GM12878 (cell line): ENCODE measurements around the gene WNT5B. TPM values are rescaled to one million over a fixed set of nuclear protein-coding genes. Genes with fewer than 3 reads are reported as not detected.

Source experiments
- ATAC-seq: fragments of 200-7000 bp; cut with Tn5 transposase; 3 replicates; pipeline ENCODE4 v1.9.1; 2020; ENCODE audit warnings: mild to moderate bottlenecking, moderate library complexity
- BruUV-seq: library from RNA; stranded (reverse); fragments of 400-500 nt; replicated peaks from 2 replicates; lab custom pipeline; 2021; lab: Mats Ljungman, UMichigan
- CTCF ChIA-PET: fragments of 300-600 bp; sonication (Branson Sonifier 250); formaldehyde crosslinking; extraction: SDS; loops from one replicate; lab custom pipeline; 2021; ENCODE audit warnings: inconsistent platforms; lab: Yijun Ruan, JAX
- POLR2A ChIA-PET: fragments of 350-600 bp; formaldehyde crosslinking; extraction: SDS; loops from one replicate; lab custom pipeline; 2021; ENCODE audit warnings: inconsistent platforms; lab: Charles Lee
- RAD21 ChIA-PET: fragments of 300-600 bp; sonication (Branson Sonifier 250); formaldehyde crosslinking; loops from one replicate; lab custom pipeline; 2023; ENCODE audit warnings: antibody characterized with exemption; ENCODE audit not compliant: unreplicated experiment; lab: Charles Lee
- SMC1A ChIA-PET: fragments of 300-600 bp; sonication (Branson Sonifier 250); formaldehyde crosslinking; loops from one replicate; lab custom pipeline; 2023; ENCODE audit not compliant: unreplicated experiment, uncharacterized antibody; lab: Charles Lee
- DNase-seq: peaks from one replicate; pipeline ENCODE4 v3.0.0-alpha.2; 2011; ENCODE audit warnings: low read depth, low spot score
- FAIRE-seq: peaks from 3 replicates; lab custom pipeline; 2011; peaks lifted over from hg19 to GRCh38; lab: Jason Lieb, UNC
- H2AFZ ChIP-seq: 2 replicates; pipeline ENCODE4 v1.6.0; 2011; ENCODE audit warnings: low read depth, low read length, control low read depth; ENCODE audit not compliant: control insufficient read depth
- H3K27ac ChIP-seq: 2 replicates; pipeline ENCODE4 v1.5.1; 2011; ENCODE audit warnings: control low read depth; ENCODE audit not compliant: control insufficient read depth, insufficient read depth
- H3K27me3 ChIP-seq, 2 experiments: replicated peaks in 1 of 2; 2 replicates each; pipeline versions ENCODE4 v1.6.0 to v1.6.1; 2011; ENCODE audit warnings: low read length in 1 of 2; ENCODE audit not compliant: control insufficient read depth in 2 of 2, insufficient read depth in 2 of 2
- H3K36me3 ChIP-seq, 2 experiments: 2 replicates each; pipeline ENCODE4 v1.5.1; 2011; ENCODE audit warnings: low read length in 1 of 2; ENCODE audit not compliant: control insufficient read depth in 2 of 2, insufficient read depth in 2 of 2
- H3K4me1 ChIP-seq: 2 replicates; pipeline ENCODE4 v1.6.1; 2011; ENCODE audit warnings: mild to moderate bottlenecking, low read length, moderate library complexity, mixed read lengths; ENCODE audit not compliant: control insufficient read depth, insufficient read depth
- H3K4me2 ChIP-seq: 2 replicates; pipeline ENCODE4 v1.6.0; 2011; ENCODE audit warnings: control low read depth; ENCODE audit not compliant: control insufficient read depth, insufficient read depth
- H3K4me3 ChIP-seq: fragments of 200-600 bp; sonication (generic); 2 replicates; pipeline ENCODE4 v1.5.1; 2016
- H3K79me2 ChIP-seq: 2 replicates; pipeline ENCODE4 v1.6.0; 2011; ENCODE audit warnings: low read length; ENCODE audit not compliant: control insufficient read depth, insufficient read depth
- H3K9ac ChIP-seq: 2 replicates; pipeline ENCODE4 v1.8.0; 2011; ENCODE audit warnings: low read length, control low read depth, mixed read lengths; ENCODE audit not compliant: control insufficient read depth, insufficient read depth
- H3K9me3 ChIP-seq: replicated peaks from 3 replicates; pipeline ENCODE4 v1.5.1; 2011; ENCODE audit warnings: mild to moderate bottlenecking, low read length; ENCODE audit not compliant: control insufficient read depth, insufficient read depth
- H4K20me1 ChIP-seq: 2 replicates; pipeline ENCODE4 v1.6.0; 2011; ENCODE audit not compliant: control insufficient read depth, insufficient read depth
- ATF7 ChIP-seq: fragments of 450-650 bp; IDR thresholded peaks from 2 replicates; pipeline ENCODE4 v1.6.1; 2016; ENCODE audit warnings: low read depth, mild to moderate bottlenecking
- BRCA1 ChIP-seq: IDR thresholded peaks from 2 replicates; pipeline ENCODE4 v1.6.1; 2011; ENCODE audit warnings: low read depth, low read length, improper control_type of control experiment
- HDAC6 ChIP-seq: fragments of 200-600 bp; sonication (generic); IDR thresholded peaks from one replicate; pipeline ENCODE4 v1.8.0; 2017; ENCODE audit warnings: antibody characterized with exemption; ENCODE audit not compliant: unreplicated experiment
- MYB ChIP-seq: fragments of 150-350 bp; IDR thresholded peaks from 2 replicates; pipeline ENCODE4 v1.6.1; 2014; ENCODE audit warnings: mild to moderate bottlenecking, low read depth, low read length, borderline replicate concordance
- NBN ChIP-seq: fragments of 450-650 bp; IDR thresholded peaks from 2 replicates; pipeline ENCODE4 v1.6.1; 2016
- NR2C1 ChIP-seq: fragments of 450-650 bp; IDR thresholded peaks from 2 replicates; pipeline ENCODE4 v1.6.1; 2017; ENCODE audit warnings: antibody characterized with exemption, mild to moderate bottlenecking, moderate library complexity
- RAD21 ChIP-seq: IDR thresholded peaks from 2 replicates; pipeline ENCODE4 v1.6.1; 2011; ENCODE audit warnings: mild to moderate bottlenecking, low read depth, low read length, moderate library complexity; ENCODE audit not compliant: insufficient read depth
- RUNX3 ChIP-seq: IDR thresholded peaks from 2 replicates; pipeline ENCODE4 v1.6.1; 2012; ENCODE audit warnings: low read length, inconsistent platforms
- SP1 ChIP-seq: IDR thresholded peaks from one replicate; pipeline ENCODE4 v1.6.1; 2011; ENCODE audit warnings: low read depth, low read length
- STAT1 ChIP-seq: fragments of 450-650 bp; conservative IDR thresholded peaks from 2 replicates; pipeline ENCODE4 v1.6.1; 2014; ENCODE audit warnings: antibody characterized with exemption, mild to moderate bottlenecking
- SUZ12 ChIP-seq: fragments of 200-600 bp; sonication (generic); IDR thresholded peaks from one replicate; pipeline ENCODE4 v1.6.1; 2018; ENCODE audit warnings: antibody characterized with exemption, mild to moderate bottlenecking; ENCODE audit not compliant: unreplicated experiment
- ZNF207 ChIP-seq: fragments of 450-650 bp; IDR thresholded peaks from 2 replicates; pipeline ENCODE4 v1.6.1; 2014; ENCODE audit warnings: antibody characterized with exemption, mild to moderate bottlenecking, borderline replicate concordance
- ZNF274 ChIP-seq: IDR thresholded peaks from one replicate; pipeline ENCODE4 v1.8.0; 2011; ENCODE audit not compliant: insufficient read length, insufficient read depth
- ZNF622 ChIP-seq: fragments of 450-650 bp; IDR thresholded peaks from 2 replicates; pipeline ENCODE4 v1.6.1; 2017; ENCODE audit warnings: mild to moderate bottlenecking, inconsistent platforms
- ZSCAN29 ChIP-seq: fragments of 450-650 bp; IDR thresholded peaks from 2 replicates; pipeline ENCODE4 v1.6.1; 2017; ENCODE audit warnings: mild to moderate bottlenecking, moderate library complexity
- WGBS: methylation state at CpG from one replicate; pipeline ENCODE4 v1.1.6; 2016; ENCODE audit warnings: low lambda C conversion rate; ENCODE audit not compliant: insufficient replicate concordance, insufficient coverage; ENCODE audit errors: missing lambda C conversion rate; 5-methylcytosine and 5-hydroxymethylcytosine counted together
- in situ Hi-C: fragments of 300-500 bp; cut with MboI; formaldehyde crosslinking; loops from 9 replicates; pipeline ENCODE4 v1.14.3; 2018; ENCODE audit warnings: mixed read lengths
- intact Hi-C: fragments of 100-400 bp; cut with micrococcal nuclease; formaldehyde crosslinking; loops from one replicate; pipeline ENCODE4 v1.14.2; 2022; ENCODE audit not compliant: unreplicated experiment
- polyA plus RNA-seq, 11 experiments: library from polyadenylated mRNA; depleted of rRNA in 4 of 11; unstranded in 6 of 11; stranded (reverse) in 5 of 11; fragments of >200 nt; fragmentation: Nextera tagmentation in 4 of 11; fragmentation: Illumina TruSeq in 1 of 11; extraction: Ambion mirVana in 4 of 11; extraction: Trizol in 1 of 11; gene quantifications; 1 replicate in 1 of 11; 2 replicates in 10 of 11; pipeline versions ENCODE4 v1.2.1 to v1.2.3, GENCODE V29; 2011 to 2016; ENCODE audit warnings: inconsistent platforms in 2 of 11, missing spikeins in 2 of 11, low read depth in 1 of 11
- total RNA-seq, 4 experiments: library from RNA; depleted of rRNA in 3 of 4; stranded (reverse); fragments of >200 nt in 3 of 4; fragmentation: Illumina TruSeq in 1 of 4; extraction: Trizol in 1 of 4; gene quantifications; 2 replicates each; pipeline versions ENCODE4 v1.2.1 to v1.2.3, GENCODE V29; 2013 to 2021
- TF ChIP-seq, protein P1 (sequence below): IDR thresholded peaks from 2 replicates; pipeline ENCODE4 v1.6.1; 2012; ENCODE audit warnings: low read depth, low read length, improper control_type of control experiment
- TF ChIP-seq, protein P2 (sequence below): IDR thresholded peaks from 2 replicates; pipeline ENCODE4 v1.6.1; 2011; ENCODE audit warnings: low read depth, low read length, improper control_type of control experiment, borderline replicate concordance
- TF ChIP-seq, protein P3 (sequence below): IDR thresholded peaks from 2 replicates; pipeline ENCODE4 v1.6.1; 2012; ENCODE audit warnings: low read depth, low read length, improper control_type of control experiment

WNT5B gene
- total and polyA plus RNA-seq, 10 of the 15 experiments (the other 5 are each of a cell fraction or from before 2014, with no cell fraction given): 0.45 to 18.3 (median 5.4) TPM

DNA sequence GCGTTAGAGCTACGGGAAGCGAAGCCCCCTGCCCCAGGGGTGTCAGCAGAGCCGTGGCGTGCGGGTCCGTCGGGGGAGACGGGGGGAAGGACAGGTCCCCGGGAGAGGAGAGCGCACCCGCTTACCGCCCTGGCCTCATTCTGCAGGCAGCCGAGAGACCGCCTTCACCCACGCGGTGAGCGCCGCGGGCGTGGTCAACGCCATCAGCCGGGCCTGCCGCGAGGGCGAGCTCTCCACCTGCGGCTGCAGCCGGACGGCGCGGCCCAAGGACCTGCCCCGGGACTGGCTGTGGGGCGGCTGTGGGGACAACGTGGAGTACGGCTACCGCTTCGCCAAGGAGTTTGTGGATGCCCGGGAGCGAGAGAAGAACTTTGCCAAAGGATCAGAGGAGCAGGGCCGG, 10.5 kb downstream of the WNT5B start:
- intact Hi-C loops (no loop called here), in situ Hi-C loops (no loop called here)
- BruUV-seq: no TSS peak
- ATAC-seq: no peak
- no peak for DNase-seq
- Histone ChIP-seq H3K4me3 (no peak overlapping the region), H3K9me3 (no peaks in the 10 kb centered on the region), H3K4me2 (no peak overlapping the region), H3K27me3 (no peaks in the 10 kb centered on the region), H3K4me1 (no peaks in the 10 kb centered on the region), H3K27ac (no peak overlapping the region), H3K79me2 (no peaks in the 10 kb centered on the region), H3K36me3 (no peaks in the 10 kb centered on the region), H3K9ac (no peak overlapping the region), H2AFZ (no peak overlapping the region), H4K20me1 (no peaks in the 10 kb centered on the region)
- ChIA-PET CTCF (interaction anchor here (1.6 kb wide), 1 partner anchor 9 kb away, joined by 3 read pairs; no protein-coding TSS in a partner anchor), SMC1A (no interaction called here), POLR2A (no interaction called here), RAD21 (no interaction called here)
- WGBS: 95% methylated on average over 23 of the region's 40 CpGs
- FAIRE-seq: no peak
- TF ChIP-seq, protein P1, sequence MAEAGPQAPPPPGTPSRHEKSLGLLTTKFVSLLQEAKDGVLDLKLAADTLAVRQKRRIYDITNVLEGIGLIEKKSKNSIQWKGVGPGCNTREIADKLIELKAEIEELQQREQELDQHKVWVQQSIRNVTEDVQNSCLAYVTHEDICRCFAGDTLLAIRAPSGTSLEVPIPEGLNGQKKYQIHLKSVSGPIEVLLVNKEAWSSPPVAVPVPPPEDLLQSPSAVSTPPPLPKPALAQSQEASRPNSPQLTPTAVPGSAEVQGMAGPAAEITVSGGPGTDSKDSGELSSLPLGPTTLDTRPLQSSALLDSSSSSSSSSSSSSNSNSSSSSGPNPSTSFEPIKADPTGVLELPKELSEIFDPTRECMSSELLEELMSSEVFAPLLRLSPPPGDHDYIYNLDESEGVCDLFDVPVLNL: no peak
- TF ChIP-seq SP1 (no peak), BRCA1 (no peak), ZNF274 (no peak), STAT1 (no peak), ZNF207 (no peak), ZSCAN29 (no peak), NR2C1 (no peak), ATF7 (no peak), HDAC6 (no peak), RUNX3 (no peak), SUZ12 (no peak), NBN (no peak), RAD21 (no peak), MYB (no peak), ZNF622 (no peak)
- TF ChIP-seq, protein P2, sequence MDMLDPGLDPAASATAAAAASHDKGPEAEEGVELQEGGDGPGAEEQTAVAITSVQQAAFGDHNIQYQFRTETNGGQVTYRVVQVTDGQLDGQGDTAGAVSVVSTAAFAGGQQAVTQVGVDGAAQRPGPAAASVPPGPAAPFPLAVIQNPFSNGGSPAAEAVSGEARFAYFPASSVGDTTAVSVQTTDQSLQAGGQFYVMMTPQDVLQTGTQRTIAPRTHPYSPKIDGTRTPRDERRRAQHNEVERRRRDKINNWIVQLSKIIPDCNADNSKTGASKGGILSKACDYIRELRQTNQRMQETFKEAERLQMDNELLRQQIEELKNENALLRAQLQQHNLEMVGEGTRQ: no peak
- TF ChIP-seq, protein P3, sequence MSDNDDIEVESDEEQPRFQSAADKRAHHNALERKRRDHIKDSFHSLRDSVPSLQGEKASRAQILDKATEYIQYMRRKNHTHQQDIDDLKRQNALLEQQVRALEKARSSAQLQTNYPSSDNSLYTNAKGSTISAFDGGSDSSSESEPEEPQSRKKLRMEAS: no peak
